Measurements from ENCODE around the gene PTPMT1.
A peak's percentile ranks its signal among the peaks of the same experiment; 100 is the strongest.

The PTPMT1 gene

GRCh38 chr11:47616726-47617416 is 51.5 kb downstream of the PTPMT1 start:
- DNase-seq = peak; percentile 81

- peak; percentile 10 for DNase-seq
Observed at GRCh38 chr11:47617417-47617809, 52.0 kb downstream of the PTPMT1 start.

DNA sequence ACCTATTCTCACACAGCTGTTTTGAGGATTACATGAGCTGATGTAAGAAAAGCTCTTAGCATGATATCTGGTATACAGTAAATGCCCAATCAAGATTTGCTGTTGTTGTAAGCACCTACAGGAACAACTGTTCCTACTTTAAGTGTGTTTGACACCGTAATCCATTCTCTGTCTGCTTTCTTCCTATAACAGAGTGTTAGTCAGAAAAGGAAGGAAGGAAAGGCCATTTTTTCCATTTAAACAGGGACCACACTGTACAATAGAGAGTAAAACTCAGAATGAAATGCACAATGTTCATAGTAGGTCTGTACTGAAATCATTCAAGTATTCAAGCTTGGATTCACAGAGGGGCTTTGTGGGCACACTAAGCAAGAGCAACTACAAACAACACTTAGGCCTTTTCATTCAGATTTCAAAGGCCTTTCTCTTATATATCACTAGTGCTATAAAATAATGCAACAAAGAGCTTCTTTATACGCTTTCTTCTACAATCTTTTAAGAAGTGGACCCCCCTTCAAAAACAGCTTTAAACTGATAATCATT is 55.5 kb downstream of the PTPMT1 start:
- DNase-seq = no peak
